Measurements from ENCODE around the gene TENM3.

Gene TENM3

GRCh38 chr4:182470215-182470614 is 227.0 kb downstream of the TENM3 start:
- Histone ChIP-seq H3K27me3 (ENCODE audit: low read depth, low read length) (no peaks in the 10 kb centered on the region), H3K27ac (ENCODE audit: low read length) (no peak overlapping the region), H3K36me3 (ENCODE audit: control insufficient read depth in 1 of 2, insufficient read depth in 2 of 2, low read length in 2 of 2) (no peaks in the 10 kb centered on the region), H3K9me3 (ENCODE audit: control insufficient read depth in 1 of 2, low read length in 2 of 2) (no peaks in the 10 kb centered on the region), H3K4me3 (ENCODE audit: low read depth in 1 of 2, low read length in 2 of 2) (no peak overlapping the region), H3K4me1 (ENCODE audit: control insufficient read depth in 1 of 2, insufficient read depth in 2 of 2, low read length in 2 of 2) (no peaks in the 10 kb centered on the region)

- no peak overlapping the region for H3K4me3 ChIP-seq (ENCODE audit: low read depth in 1 of 2, low read length in 2 of 2)
These were observed 232.3 kb downstream of the TENM3 start for GRCh38 chr4:182475539-182475938.

GRCh38 chr4:182478475-182478874 is 235.3 kb downstream of the TENM3 start:
- no peaks in the 10 kb centered on the region for H3K4me1 ChIP-seq (ENCODE audit: control insufficient read depth in 1 of 2, insufficient read depth in 2 of 2, low read length in 2 of 2)
- H3K9me3 ChIP-seq (ENCODE audit: control insufficient read depth in 1 of 2, low read length in 2 of 2), result no peaks in the 10 kb centered on the region
- no peak overlapping the region for H3K27ac ChIP-seq (ENCODE audit: low read length)
- H3K27me3 ChIP-seq (ENCODE audit: low read depth, low read length), result no peaks in the 10 kb centered on the region
- no peaks in the 10 kb centered on the region for H3K36me3 ChIP-seq (ENCODE audit: control insufficient read depth in 1 of 2, insufficient read depth in 2 of 2, low read length in 2 of 2)
- no peak overlapping the region for H3K4me3 ChIP-seq (ENCODE audit: low read depth in 1 of 2, low read length in 2 of 2)

More at GRCh38 chr4:182475539-182475938, 232.3 kb downstream of the TENM3 start:
- Histone ChIP-seq H3K27me3 (ENCODE audit: low read depth, low read length) (no peaks in the 10 kb centered on the region), H3K9me3 (ENCODE audit: control insufficient read depth in 1 of 2, low read length in 2 of 2) (no peaks in the 10 kb centered on the region), H3K27ac (ENCODE audit: low read length) (no peak overlapping the region), H3K36me3 (ENCODE audit: control insufficient read depth in 1 of 2, insufficient read depth in 2 of 2, low read length in 2 of 2) (no peaks in the 10 kb centered on the region), H3K4me1 (ENCODE audit: control insufficient read depth in 1 of 2, insufficient read depth in 2 of 2, low read length in 2 of 2) (no peaks in the 10 kb centered on the region)

- no peaks in the 10 kb centered on the region for H3K27me3 ChIP-seq (ENCODE audit: low read depth, low read length)
- H3K27ac ChIP-seq (ENCODE audit: low read length), result no peak overlapping the region
- H3K4me1 ChIP-seq (ENCODE audit: control insufficient read depth in 1 of 2, insufficient read depth in 2 of 2, low read length in 2 of 2), result no peaks in the 10 kb centered on the region
- no peak overlapping the region for H3K4me3 ChIP-seq (ENCODE audit: low read depth in 1 of 2, low read length in 2 of 2)
- H3K36me3 ChIP-seq (ENCODE audit: control insufficient read depth in 1 of 2, insufficient read depth in 2 of 2, low read length in 2 of 2), result no peaks in the 10 kb centered on the region
- peaks cover 0 to 4% of the 10 kb centered on the region in 2 donors for H3K9me3 ChIP-seq (ENCODE audit: control insufficient read depth in 1 of 2, low read length in 2 of 2)
These were observed 240.5 kb downstream of the TENM3 start for GRCh38 chr4:182483685-182484084.

GRCh38 chr4:182486881-182487280 is 243.7 kb downstream of the TENM3 start:
- Histone ChIP-seq H3K4me3 (ENCODE audit: low read depth in 1 of 2, low read length in 2 of 2) (no peak overlapping the region), H3K27ac (ENCODE audit: low read length) (no peak overlapping the region), H3K4me1 (ENCODE audit: control insufficient read depth in 1 of 2, insufficient read depth in 2 of 2, low read length in 2 of 2) (peaks cover 0 to 4% of the 10 kb centered on the region in 2 donors), H3K36me3 (ENCODE audit: control insufficient read depth in 1 of 2, insufficient read depth in 2 of 2, low read length in 2 of 2) (no peaks in the 10 kb centered on the region), H3K9me3 (ENCODE audit: control insufficient read depth in 1 of 2, low read length in 2 of 2) (peaks cover 0 to 4% of the 10 kb centered on the region in 2 donors), H3K27me3 (ENCODE audit: low read depth, low read length) (no peaks in the 10 kb centered on the region)

- Histone ChIP-seq H3K4me1 (ENCODE audit: control insufficient read depth in 1 of 2, insufficient read depth in 2 of 2, low read length in 2 of 2) (peaks cover 0 to 12% of the 10 kb centered on the region in 2 donors), H3K36me3 (ENCODE audit: control insufficient read depth in 1 of 2, insufficient read depth in 2 of 2, low read length in 2 of 2) (no peaks in the 10 kb centered on the region), H3K27me3 (ENCODE audit: low read depth, low read length) (no peaks in the 10 kb centered on the region), H3K9me3 (ENCODE audit: control insufficient read depth in 1 of 2, low read length in 2 of 2) (peaks cover 0 to 4% of the 10 kb centered on the region in 2 donors), H3K4me3 (ENCODE audit: low read depth in 1 of 2, low read length in 2 of 2) (no peak overlapping the region), H3K27ac (ENCODE audit: low read length) (no peak overlapping the region)
These were observed 245.7 kb downstream of the TENM3 start for GRCh38 chr4:182488896-182489295.

GRCh38 chr4:182489607-182490006 is 246.4 kb downstream of the TENM3 start:
- no peak overlapping the region for H3K4me3 ChIP-seq (ENCODE audit: low read depth in 1 of 2, low read length in 2 of 2)
- H3K27ac ChIP-seq (ENCODE audit: low read length), result no peak overlapping the region
- H3K4me1 ChIP-seq (ENCODE audit: control insufficient read depth in 1 of 2, insufficient read depth in 2 of 2, low read length in 2 of 2), result peaks cover 0 to 12% of the 10 kb centered on the region in 2 donors
- H3K36me3 ChIP-seq (ENCODE audit: control insufficient read depth in 1 of 2, insufficient read depth in 2 of 2, low read length in 2 of 2), result no peaks in the 10 kb centered on the region
- peaks cover 0 to 4% of the 10 kb centered on the region in 2 donors for H3K9me3 ChIP-seq (ENCODE audit: control insufficient read depth in 1 of 2, low read length in 2 of 2)
- H3K27me3 ChIP-seq (ENCODE audit: low read depth, low read length), result no peaks in the 10 kb centered on the region

- H3K9me3 ChIP-seq (ENCODE audit: control insufficient read depth in 1 of 2, low read length in 2 of 2), result peaks cover 0 to 4% of the 10 kb centered on the region in 2 donors
- no peak overlapping the region for H3K27ac ChIP-seq (ENCODE audit: low read length)
- H3K4me3 ChIP-seq (ENCODE audit: low read depth in 1 of 2, low read length in 2 of 2), result no peak overlapping the region
- peaks cover 0 to 12% of the 10 kb centered on the region in 2 donors for H3K4me1 ChIP-seq (ENCODE audit: control insufficient read depth in 1 of 2, insufficient read depth in 2 of 2, low read length in 2 of 2)
- H3K36me3 ChIP-seq (ENCODE audit: control insufficient read depth in 1 of 2, insufficient read depth in 2 of 2, low read length in 2 of 2), result no peaks in the 10 kb centered on the region
- H3K27me3 ChIP-seq (ENCODE audit: low read depth, low read length), result no peaks in the 10 kb centered on the region
These were observed 248.5 kb downstream of the TENM3 start for GRCh38 chr4:182491719-182492118.

GRCh38 chr4:182492423-182492822 is 249.2 kb downstream of the TENM3 start:
- H3K27ac ChIP-seq (ENCODE audit: low read length), result peak overlapping the region; percentile 13
- no peak overlapping the region for H3K4me3 ChIP-seq (ENCODE audit: low read depth in 1 of 2, low read length in 2 of 2)
- H3K4me1 ChIP-seq (ENCODE audit: control insufficient read depth in 1 of 2, insufficient read depth in 2 of 2, low read length in 2 of 2), result peaks cover 0 to 12% of the 10 kb centered on the region in 2 donors
- no peaks in the 10 kb centered on the region for H3K9me3 ChIP-seq (ENCODE audit: control insufficient read depth in 1 of 2, low read length in 2 of 2)
- H3K36me3 ChIP-seq (ENCODE audit: control insufficient read depth in 1 of 2, insufficient read depth in 2 of 2, low read length in 2 of 2), result no peaks in the 10 kb centered on the region
- no peaks in the 10 kb centered on the region for H3K27me3 ChIP-seq (ENCODE audit: low read depth, low read length)

- H3K27ac ChIP-seq (ENCODE audit: low read length), result no peak overlapping the region
- no peak overlapping the region for H3K4me3 ChIP-seq (ENCODE audit: low read depth in 1 of 2, low read length in 2 of 2)
- H3K9me3 ChIP-seq (ENCODE audit: control insufficient read depth in 1 of 2, low read length in 2 of 2), result no peaks in the 10 kb centered on the region
- no peaks in the 10 kb centered on the region for H3K36me3 ChIP-seq (ENCODE audit: control insufficient read depth in 1 of 2, insufficient read depth in 2 of 2, low read length in 2 of 2)
- peaks cover 0 to 12% of the 10 kb centered on the region in 2 donors for H3K4me1 ChIP-seq (ENCODE audit: control insufficient read depth in 1 of 2, insufficient read depth in 2 of 2, low read length in 2 of 2)
- no peaks in the 10 kb centered on the region for H3K27me3 ChIP-seq (ENCODE audit: low read depth, low read length)
These were observed 250.2 kb downstream of the TENM3 start for GRCh38 chr4:182493377-182493776.

GRCh38 chr4:182494103-182494502 is 250.9 kb downstream of the TENM3 start:
- Histone ChIP-seq H3K4me1 (ENCODE audit: control insufficient read depth in 1 of 2, insufficient read depth in 2 of 2, low read length in 2 of 2) (peaks cover 0 to 12% of the 10 kb centered on the region in 2 donors), H3K27ac (ENCODE audit: low read length) (no peak overlapping the region), H3K27me3 (ENCODE audit: low read depth, low read length) (no peaks in the 10 kb centered on the region), H3K4me3 (ENCODE audit: low read depth in 1 of 2, low read length in 2 of 2) (no peak overlapping the region), H3K9me3 (ENCODE audit: control insufficient read depth in 1 of 2, low read length in 2 of 2) (no peaks in the 10 kb centered on the region), H3K36me3 (ENCODE audit: control insufficient read depth in 1 of 2, insufficient read depth in 2 of 2, low read length in 2 of 2) (no peaks in the 10 kb centered on the region)

- no peaks in the 10 kb centered on the region for H3K36me3 ChIP-seq (ENCODE audit: control insufficient read depth in 1 of 2, insufficient read depth in 2 of 2, low read length in 2 of 2)
- H3K9me3 ChIP-seq (ENCODE audit: control insufficient read depth in 1 of 2, low read length in 2 of 2), result no peaks in the 10 kb centered on the region
- H3K27me3 ChIP-seq (ENCODE audit: low read depth, low read length), result no peaks in the 10 kb centered on the region
- no peak overlapping the region for H3K4me3 ChIP-seq (ENCODE audit: low read depth in 1 of 2, low read length in 2 of 2)
- H3K27ac ChIP-seq (ENCODE audit: low read length), result no peak overlapping the region
- H3K4me1 ChIP-seq (ENCODE audit: control insufficient read depth in 1 of 2, insufficient read depth in 2 of 2, low read length in 2 of 2), result peaks cover 0 to 12% of the 10 kb centered on the region in 2 donors
These were observed 251.8 kb downstream of the TENM3 start for GRCh38 chr4:182495031-182495430.

All from muscle layer of duodenum (tissue), 2 donors.